HT-29 (cell line): ENCODE results near the gene RASL11A. TPM values are rescaled to one million over a fixed set of nuclear protein-coding genes. Genes with fewer than 3 reads are reported as not detected.
"Not testable (repeated sequence)": the region's sequence is repeated elsewhere in the genome, so short reads cannot be mapped to it uniquely, and the experiment has no call there.

ENCODE experiments used
- DNase-seq: peaks from one replicate; pipeline ENCODE4 v3.0.0-alpha.2; 2015; ENCODE audit warnings: low spot score
- total RNA-seq: library from RNA; depleted of rRNA; stranded (reverse); fragments of >200 nt; shearing (Covaris generic); gene quantifications from 2 replicates; pipeline ENCODE4 v1.2.3, GENCODE V29; 2014; rRNA removed

Gene RASL11A
- total RNA-seq, result 23.9 and 30.0 TPM in 2 replicates

- peak; percentile 97 for DNase-seq
Measured at GRCh38 chr13:27270594-27271520, at the start of gene RASL11A. Gene RASL11A, plus strand, starts transcription at chr13:27270830. Its CDS starts 115 bp downstream, at chr13:27270945.

- DNase-seq, result not testable (repeated sequence)
Measured at GRCh38 chr13:27222100-27222499, 48.5 kb upstream of the RASL11A start.

GRCh38 chr13:27226991-27227390, 43.6 kb upstream of the RASL11A start:
- no peak for DNase-seq

- DNase-seq, result no peak
Measured at GRCh38 chr13:27228131-27228530, 42.5 kb upstream of the RASL11A start.

- no peak for DNase-seq
Measured at GRCh38 chr13:27229642-27230041, 41.0 kb upstream of the RASL11A start.

GRCh38 chr13:27233964-27234363, 36.7 kb upstream of the RASL11A start:
- no peak for DNase-seq

- no peak for DNase-seq
Measured at GRCh38 chr13:27236478-27236877, 34.2 kb upstream of the RASL11A start.

- DNase-seq, result no peak
Measured at GRCh38 chr13:27242702-27243101, 27.9 kb upstream of the RASL11A start.

- no peak for DNase-seq
Measured at GRCh38 chr13:27245610-27246009, 25.0 kb upstream of the RASL11A start.

GRCh38 chr13:27250833-27251165, 19.8 kb upstream of the RASL11A start:
- DNase-seq, result no peak

- peak; percentile 100 for DNase-seq
Measured at GRCh38 chr13:27251166-27252091, 19.2 kb upstream of the RASL11A start, which contains the start of gene RPL21. Gene RPL21, plus strand, starts transcription at chr13:27251558. Its CDS starts 2,219 bp downstream, at chr13:27253777.

GRCh38 chr13:27252467-27252866, 18.2 kb upstream of the RASL11A start:
- peak; percentile 52 for DNase-seq

GRCh38 chr13:27257233-27257568, 13.4 kb upstream of the RASL11A start:
- peak; percentile 47 for DNase-seq

GRCh38 chr13:27257648-27258253, 12.9 kb upstream of the RASL11A start:
- DNase-seq, result no peak

GRCh38 chr13:27258637-27259386, 11.8 kb upstream of the RASL11A start:
- DNase-seq, result peak; percentile 32

- DNase-seq, result no peak
Measured at GRCh38 chr13:27259831-27260230, 10.8 kb upstream of the RASL11A start.

GRCh38 chr13:27261396-27261795, 9.2 kb upstream of the RASL11A start:
- no peak for DNase-seq

GRCh38 chr13:27263438-27263837, 7.2 kb upstream of the RASL11A start:
- DNase-seq, result no peak

GRCh38 chr13:27264181-27264580, 6.4 kb upstream of the RASL11A start:
- DNase-seq, result no peak

GRCh38 chr13:27264648-27265047, 6.0 kb upstream of the RASL11A start:
- DNase-seq, result no peak

- no peak for DNase-seq
Measured at GRCh38 chr13:27266917-27267316, 3.7 kb upstream of the RASL11A start.
